DND-41 (cell line): ENCODE measurements around the gene RHBDF2.

Source experiments
- ATAC-seq: fragments of 200-7000 bp; cut with Tn5 transposase; 3 replicates; pipeline ENCODE4 v1.9.1; 2021; ENCODE audit warnings: low read depth; ENCODE audit not compliant: insufficient read depth
- DNase-seq: peaks from one replicate; pipeline ENCODE4 v3.0.0-alpha.2; 2020
- H2AFZ ChIP-seq: 2 replicates; pipeline ENCODE4 v1.6.0; 2012; ENCODE audit warnings: low read depth, low read length
- H3K27ac ChIP-seq: 2 replicates; pipeline ENCODE4 v1.5.1; 2012; ENCODE audit warnings: low read length, inconsistent platforms
- H3K27me3 ChIP-seq: fragments of 200-600 bp; sonication (generic); 2 replicates; pipeline ENCODE4 v1.6.0; 2012; ENCODE audit warnings: low read length, mild to moderate bottlenecking, inconsistent platforms; ENCODE audit not compliant: insufficient read depth, poor library complexity
- H3K36me3 ChIP-seq: 2 replicates; pipeline ENCODE4 v1.5.1; 2012; ENCODE audit warnings: low read length, inconsistent platforms; ENCODE audit not compliant: insufficient read depth
- H3K4me1 ChIP-seq: 2 replicates; pipeline ENCODE4 v1.5.1; 2012; ENCODE audit warnings: mild to moderate bottlenecking, low read length; ENCODE audit not compliant: insufficient read depth
- H3K4me2 ChIP-seq: 2 replicates; pipeline ENCODE4 v1.6.0; 2012; ENCODE audit warnings: mild to moderate bottlenecking, moderate library complexity, low read length, inconsistent platforms; ENCODE audit not compliant: insufficient read depth
- H3K4me3 ChIP-seq, 2 experiments: fragments of 200-600 bp in 1 of 2; shearing (Covaris generic) in 1 of 2; 2 replicates each; pipeline ENCODE4 v1.5.1; 2012 to 2016; ENCODE audit warnings: inconsistent platforms in 2 of 2, low read length in 2 of 2, mild to moderate bottlenecking in 2 of 2, low read depth in 1 of 2, moderate library complexity in 1 of 2
- H3K79me2 ChIP-seq: 2 replicates; pipeline ENCODE4 v1.6.0; 2012; ENCODE audit warnings: low read length, inconsistent platforms; ENCODE audit not compliant: insufficient read depth
- H3K9ac ChIP-seq: 2 replicates; pipeline ENCODE4 v1.6.0; 2012; ENCODE audit warnings: low read depth, mild to moderate bottlenecking, inconsistent platforms, low read length, moderate library complexity
- H3K9me3 ChIP-seq: 2 replicates; pipeline ENCODE4 v1.5.1; 2012; ENCODE audit warnings: low read length, moderate library complexity, mild to moderate bottlenecking, inconsistent platforms; ENCODE audit not compliant: insufficient read depth, severe bottlenecking
- H4K20me1 ChIP-seq: 2 replicates; pipeline ENCODE4 v1.6.0; 2012; ENCODE audit warnings: low read length; ENCODE audit not compliant: insufficient read depth
- CTCF ChIP-seq: IDR thresholded peaks from 2 replicates; pipeline ENCODE4 v1.5.1; 2012; ENCODE audit warnings: borderline replicate concordance, low read length, moderate library complexity, mild to moderate bottlenecking; ENCODE audit not compliant: poor library complexity, severe bottlenecking; ENCODE audit errors: extremely low read depth
- EZH2 ChIP-seq: IDR thresholded peaks from 3 replicates; pipeline ENCODE4 v1.6.1; 2012; ENCODE audit warnings: borderline replicate concordance, low read depth, mild to moderate bottlenecking, moderate library complexity, low read length, inconsistent platforms; ENCODE audit not compliant: severe bottlenecking

The RHBDF2 gene

GRCh38 chr17:76476736-76477135, 24.5 kb downstream of the RHBDF2 start:
- Histone ChIP-seq H3K79me2 (no peaks in the 10 kb centered on the region), H2AFZ (no peak overlapping the region), H3K4me1 (no peaks in the 10 kb centered on the region), H3K27me3 (no peaks in the 10 kb centered on the region), H3K9me3 (no peaks in the 10 kb centered on the region), H3K4me3 (no peak overlapping the region), H3K27ac (no peak overlapping the region), H3K4me2 (no peak overlapping the region), H3K9ac (no peak overlapping the region), H3K36me3 (no peaks in the 10 kb centered on the region), H4K20me1 (no peaks in the 10 kb centered on the region)
- DNase-seq (no peak), ATAC-seq (no peak)
- no peak for TF ChIP-seq EZH2
- no peak for TF ChIP-seq CTCF

DNA sequence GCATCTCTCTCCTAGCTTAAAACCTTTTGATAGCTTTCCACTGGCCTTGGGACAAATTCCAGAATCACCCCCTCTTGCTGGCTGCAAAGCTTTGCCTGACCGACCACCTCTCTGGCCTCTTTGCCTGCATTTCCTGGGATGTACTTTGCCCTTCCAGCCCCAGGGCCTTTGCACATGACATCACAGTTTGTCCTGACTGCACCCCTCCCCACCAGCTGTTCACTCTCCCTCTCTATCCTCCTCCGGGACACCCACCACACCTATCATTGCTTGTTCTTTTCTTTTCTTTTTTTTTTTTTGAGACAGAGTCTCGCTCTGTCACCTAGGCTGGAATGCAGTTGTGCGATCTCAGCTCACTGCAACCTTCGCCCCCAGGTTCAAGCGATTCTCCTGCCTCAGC, 25.9 kb downstream of the RHBDF2 start:
- H3K79me2 ChIP-seq, result no peaks in the 10 kb centered on the region
- H3K27me3 ChIP-seq, result no peaks in the 10 kb centered on the region
- no peak overlapping the region for H3K27ac ChIP-seq
- ATAC-seq (no peak), DNase-seq (no peak)
- H3K4me3 ChIP-seq, result no peak overlapping the region
- H3K4me2 ChIP-seq, result no peak overlapping the region
- TF ChIP-seq EZH2, result no peak
- no peak for TF ChIP-seq CTCF
- no peak overlapping the region for H3K9ac ChIP-seq
- no peak overlapping the region for H2AFZ ChIP-seq
- H4K20me1 ChIP-seq, result no peaks in the 10 kb centered on the region
- no peaks in the 10 kb centered on the region for H3K36me3 ChIP-seq
- no peaks in the 10 kb centered on the region for H3K9me3 ChIP-seq
- H3K4me1 ChIP-seq, result no peaks in the 10 kb centered on the region

- no peak overlapping the region for H3K4me3 ChIP-seq
- no peaks in the 10 kb centered on the region for H3K36me3 ChIP-seq
- no peak overlapping the region for H3K9ac ChIP-seq
- TF ChIP-seq CTCF (no peak), EZH2 (no peak)
- no peaks in the 10 kb centered on the region for H4K20me1 ChIP-seq
- H3K4me2 ChIP-seq, result no peak overlapping the region
- H2AFZ ChIP-seq, result no peak overlapping the region
- H3K4me1 ChIP-seq, result no peaks in the 10 kb centered on the region
- ATAC-seq (no peak), DNase-seq (no peak)
- H3K79me2 ChIP-seq, result no peaks in the 10 kb centered on the region
- no peaks in the 10 kb centered on the region for H3K27me3 ChIP-seq
- no peaks in the 10 kb centered on the region for H3K9me3 ChIP-seq
- no peak overlapping the region for H3K27ac ChIP-seq
Measured at GRCh38 chr17:76474894-76475293, 26.3 kb downstream of the RHBDF2 start.

DNA sequence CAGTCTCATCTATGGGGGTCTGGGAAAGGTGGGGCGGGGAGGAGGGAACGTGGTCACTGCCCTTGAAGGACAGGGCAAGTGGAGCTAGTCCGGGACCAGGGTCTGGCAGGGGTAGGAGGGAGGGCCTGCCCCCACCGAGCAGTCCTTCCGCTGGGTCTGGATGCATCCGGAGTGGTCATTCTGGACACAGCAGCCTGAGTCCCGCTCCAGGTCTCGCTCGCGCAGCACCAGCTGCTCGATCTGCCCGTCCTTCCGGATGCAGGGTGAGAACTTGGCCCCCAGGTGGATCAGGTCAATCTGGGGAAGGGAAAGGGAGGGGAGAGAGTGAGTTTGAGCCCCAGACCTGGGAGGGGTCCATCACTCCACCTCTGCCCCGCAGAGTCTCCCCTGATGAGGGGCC, 27.0 kb downstream of the RHBDF2 start:
- H4K20me1 ChIP-seq, result no peaks in the 10 kb centered on the region
- H3K79me2 ChIP-seq, result no peaks in the 10 kb centered on the region
- H3K4me2 ChIP-seq, result no peak overlapping the region
- H3K9me3 ChIP-seq, result no peaks in the 10 kb centered on the region
- no peaks in the 10 kb centered on the region for H3K27me3 ChIP-seq
- no peaks in the 10 kb centered on the region for H3K36me3 ChIP-seq
- H3K27ac ChIP-seq, result no peak overlapping the region
- no peak overlapping the region for H3K4me3 ChIP-seq
- DNase-seq (no peak), ATAC-seq (no peak)
- TF ChIP-seq CTCF (no peak), EZH2 (no peak)
- no peak overlapping the region for H2AFZ ChIP-seq
- no peaks in the 10 kb centered on the region for H3K4me1 ChIP-seq
- H3K9ac ChIP-seq, result no peak overlapping the region
